ENCODE results near the gene TBX2. TPM values are rescaled to one million over a fixed set of nuclear protein-coding genes. Genes with fewer than 3 reads are reported as not detected.

The TBX2 gene
- total and polyA plus RNA-seq, 2 of the 13 experiments (the other 11 are each of a cell fraction or from before 2014, with no cell fraction given) = 2.8 to 15.3 TPM

- no peak for TF ChIP-seq HOMEZ (CRISPR knock-in tag; IDR thresholded peaks at IDR 0.05; ENCODE audit: low read depth)
- TF ChIP-seq IRX3 (CRISPR knock-in tag; IDR thresholded peaks at IDR 0.05; ENCODE audit: borderline replicate concordance, low read depth) = no peak
- TF ChIP-seq ZNF484 (CRISPR knock-in tag; IDR thresholded peaks at IDR 0.05; ENCODE audit: borderline replicate concordance, low read depth) = peak; percentile 77; the same call in 1 of the 2 replicates
- TF ChIP-seq ZBTB46 (CRISPR knock-in tag; IDR thresholded peaks at IDR 0.05; ENCODE audit: borderline replicate concordance) = no peak
- no peak; the same call in 1 of the 2 replicates for TF ChIP-seq JUND (CRISPR knock-in tag; IDR thresholded peaks at IDR 0.05)
- no peak for TF ChIP-seq ZNF670 (CRISPR knock-in tag; IDR thresholded peaks at IDR 0.05; ENCODE audit: borderline replicate concordance)
- no peak for TF ChIP-seq ZNF720 (CRISPR knock-in tag; IDR thresholded peaks at IDR 0.05)
- TF ChIP-seq ZNF136 (CRISPR knock-in tag; IDR thresholded peaks at IDR 0.05; ENCODE audit: low read depth) = no peak
- TF ChIP-seq ATRX (CRISPR knock-in tag; IDR thresholded peaks at IDR 0.05; ENCODE audit: borderline replicate concordance) = no peak
- TF ChIP-seq POLR2AphosphoS2 (IDR thresholded peaks at IDR 0.05; ENCODE audit: low read depth, low read length) = no peak
- peak; percentile 67 for TF ChIP-seq SPEN (CRISPR knock-in tag; IDR thresholded peaks at IDR 0.05; ENCODE audit: low read depth)
- TF ChIP-seq ZNF761 (CRISPR knock-in tag; conservative IDR thresholded peaks at IDR 0.05) = no peak
- TF ChIP-seq ZNF343 (CRISPR knock-in tag; IDR thresholded peaks at IDR 0.05) = peak; percentile 85; the same call in 1 of the 2 replicates
These were observed at the start of gene TBX2 (continued) for GRCh38 chr17:61399131-61400065.
